Epithelial cell of esophagus (primary cell): ENCODE measurements around the gene PLCE1.
"Not testable (repeated sequence)": the region's sequence is repeated elsewhere in the genome, so short reads cannot be mapped to it uniquely, and the experiment has no call there.

Source experiments
- DNase-seq: peaks from one replicate; pipeline ENCODE4 v3.0.0; 2010; ENCODE audit warnings: low read depth
- H3K4me3 ChIP-seq: 2 replicates; pipeline ENCODE4 v1.5.1; 2011; ENCODE audit warnings: mild to moderate bottlenecking, low read length, control low read depth
- TF ChIP-seq, protein P1 (sequence below): IDR thresholded peaks from 2 replicates; pipeline ENCODE4 v1.5.1; 2011; ENCODE audit warnings: low read depth, mild to moderate bottlenecking, low read length, control low read depth, inconsistent platforms; ENCODE audit not compliant: insufficient read depth; ENCODE audit errors: missing control alignments

PLCE1 gene

GRCh38 chr10:93958834-93959233 is 34.9 kb upstream of the PLCE1 start:
- TF ChIP-seq, protein P1, sequence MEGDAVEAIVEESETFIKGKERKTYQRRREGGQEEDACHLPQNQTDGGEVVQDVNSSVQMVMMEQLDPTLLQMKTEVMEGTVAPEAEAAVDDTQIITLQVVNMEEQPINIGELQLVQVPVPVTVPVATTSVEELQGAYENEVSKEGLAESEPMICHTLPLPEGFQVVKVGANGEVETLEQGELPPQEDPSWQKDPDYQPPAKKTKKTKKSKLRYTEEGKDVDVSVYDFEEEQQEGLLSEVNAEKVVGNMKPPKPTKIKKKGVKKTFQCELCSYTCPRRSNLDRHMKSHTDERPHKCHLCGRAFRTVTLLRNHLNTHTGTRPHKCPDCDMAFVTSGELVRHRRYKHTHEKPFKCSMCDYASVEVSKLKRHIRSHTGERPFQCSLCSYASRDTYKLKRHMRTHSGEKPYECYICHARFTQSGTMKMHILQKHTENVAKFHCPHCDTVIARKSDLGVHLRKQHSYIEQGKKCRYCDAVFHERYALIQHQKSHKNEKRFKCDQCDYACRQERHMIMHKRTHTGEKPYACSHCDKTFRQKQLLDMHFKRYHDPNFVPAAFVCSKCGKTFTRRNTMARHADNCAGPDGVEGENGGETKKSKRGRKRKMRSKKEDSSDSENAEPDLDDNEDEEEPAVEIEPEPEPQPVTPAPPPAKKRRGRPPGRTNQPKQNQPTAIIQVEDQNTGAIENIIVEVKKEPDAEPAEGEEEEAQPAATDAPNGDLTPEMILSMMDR: no peak
- no peak for DNase-seq
- no peak overlapping the region for H3K4me3 ChIP-seq

DNA sequence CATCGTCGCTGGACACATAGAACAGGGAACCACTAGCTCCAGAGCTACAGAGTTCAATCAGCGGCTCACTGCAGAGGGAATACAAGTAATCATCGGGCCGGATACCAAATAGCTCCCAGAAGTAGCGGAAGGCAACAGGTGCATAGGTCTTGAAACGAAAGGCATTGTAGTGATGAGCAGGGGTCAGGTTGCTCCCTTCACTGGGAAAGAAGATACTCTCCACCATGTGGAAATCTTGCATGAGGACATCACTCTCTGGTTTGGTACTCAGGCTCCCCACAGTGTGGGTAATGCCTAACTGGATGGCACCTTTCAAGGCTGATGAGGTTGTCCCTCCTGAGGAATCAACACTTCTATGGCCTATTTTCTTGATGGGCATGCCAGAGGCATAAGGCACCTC is 32.7 kb upstream of the PLCE1 start:
- not testable (repeated sequence) for H3K4me3 ChIP-seq, DNase-seq

DNA sequence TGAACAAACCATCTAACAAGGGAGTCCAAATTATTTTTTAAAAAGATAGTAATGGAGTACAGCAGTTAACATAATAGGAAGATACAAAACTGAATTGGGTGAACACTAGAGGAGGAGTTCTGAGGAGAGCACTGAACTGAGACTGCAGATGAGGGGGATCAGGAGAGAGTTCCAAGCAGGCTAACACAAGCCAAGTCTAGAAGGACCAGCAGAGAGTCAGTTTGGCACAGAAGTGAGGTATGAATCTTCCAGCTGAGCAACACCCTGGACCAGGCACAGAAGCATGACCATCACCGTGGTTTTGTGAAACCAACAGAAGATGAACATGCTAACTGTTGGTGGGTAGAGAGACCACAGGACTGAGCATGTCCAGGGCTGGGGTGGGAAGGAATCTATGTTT is 30.8 kb upstream of the PLCE1 start:
- DNase-seq: no peak
- no peak overlapping the region for H3K4me3 ChIP-seq
- TF ChIP-seq, protein P1: no peak

GRCh38 chr10:93963434-93963833 is 30.3 kb upstream of the PLCE1 start:
- H3K4me3 ChIP-seq: no peak overlapping the region
- TF ChIP-seq, protein P1: no peak
- no peak for DNase-seq

DNA sequence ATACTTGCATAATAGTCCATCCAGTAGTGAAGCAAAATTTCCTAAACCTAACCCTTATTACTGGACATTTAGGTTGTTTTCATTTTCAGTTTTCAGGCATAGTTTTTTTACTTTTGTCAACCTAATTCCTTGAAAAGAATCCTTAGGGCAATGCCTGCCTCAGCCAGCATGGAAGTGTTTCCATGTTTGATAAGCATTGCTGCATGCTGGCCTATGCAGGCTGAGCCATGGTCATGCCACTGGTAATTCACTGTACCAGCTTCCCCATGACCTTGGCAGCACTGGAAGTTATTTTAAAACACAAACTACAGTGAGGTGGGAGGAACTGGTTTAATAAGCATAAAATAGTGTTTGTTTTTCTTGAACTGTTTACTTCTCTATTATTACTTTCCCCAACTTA is 27.8 kb upstream of the PLCE1 start:
- DNase-seq: no peak
- TF ChIP-seq, protein P1: no peak
- no peak overlapping the region for H3K4me3 ChIP-seq

GRCh38 chr10:93967756-93968155 is 26.0 kb upstream of the PLCE1 start:
- H3K4me3 ChIP-seq: no peak overlapping the region
- no peak for DNase-seq
- TF ChIP-seq, protein P1: no peak

- TF ChIP-seq, protein P1: no peak
- H3K4me3 ChIP-seq: no peak overlapping the region
- no peak for DNase-seq
Measured at GRCh38 chr10:93968540-93968945, 25.2 kb upstream of the PLCE1 start.

GRCh38 chr10:93970433-93971010 is 23.2 kb upstream of the PLCE1 start:
- not testable (repeated sequence) for H3K4me3 ChIP-seq, DNase-seq
